Tibial nerve (tissue), 4 donors: ENCODE data around the gene EIF3C. TPM values are rescaled to one million over a fixed set of nuclear protein-coding genes. Genes with fewer than 3 reads are reported as not detected.

Source experiments
- small RNA-seq: library from RNA; depleted of rRNA; stranded (forward); fragments of <200 nt; gene quantifications from one replicate; pipeline ENCODE3, GENCODE V24; 2016
- total RNA-seq, 4 donors: library from RNA; depleted of rRNA; stranded (reverse); fragments of >200 nt; gene quantifications; one replicate each; pipeline ENCODE4 v1.1.0, GENCODE V29; 2016

EIF3C gene
- total RNA-seq, 4 donors from 2014 or later: 158 to 275 (median 197) TPM

Small RNA genes lying within 50 kb of the gene (small RNA-seq; reads per million reads assigned to genes)
- not detected for gene MIR6862-2

Other genes starting within 250 kb of the EIF3C start
- gene NPIPB7, start 239.1 kb upstream of the EIF3C start, total RNA-seq: not detected
- gene CLN3, start 219.4 kb upstream of the EIF3C start, total RNA-seq: 10 to 100 TPM; 25.8 to 45.1 (median 29.7) TPM
- 1 to 10 TPM; 1.3 to 4.5 (median 1.8) TPM for gene APOBR, start 216.8 kb upstream of the EIF3C start, total RNA-seq
- gene IL27, start 204.6 kb upstream of the EIF3C start, total RNA-seq: not detected
- gene NUPR1, start 172.5 kb upstream of the EIF3C start, total RNA-seq: 10 to 100 TPM; 33.0 to 57.2 (median 53.4) TPM
- gene SGF29, start 157.5 kb upstream of the EIF3C start, total RNA-seq: 10 to 100 TPM; 31.9 to 52.1 (median 36.1) TPM
- gene SULT1A2, start 114.4 kb upstream of the EIF3C start, total RNA-seq: 10 to 100 TPM in 1 of 4 donors, 1 to 10 TPM in 2, not detected in 1; 2.4 to 11.8 (median 6.1) TPM
- gene SULT1A1, start 101.4 kb upstream of the EIF3C start, total RNA-seq: 10 to 100 TPM; 30.9 to 59.8 (median 43.7) TPM
- 1 to 10 TPM in 2 of 4 donors, not detected in 2; 1.3 to 2.4 TPM for gene NPIPB8, start 73.4 kb upstream of the EIF3C start, total RNA-seq
- 10 to 100 TPM in 2 of 4 donors, 1 to 10 TPM in 2; 8.4 to 15.9 (median 10.9) TPM for gene NPIPB9, start 40.3 kb downstream of the EIF3C start, total RNA-seq
- 100 to 1,000 TPM in 1 of 4 donors, 10 to 100 TPM in 3; 57.6 to 121 (median 87.7) TPM for gene ATXN2L, start 111.5 kb downstream of the EIF3C start, total RNA-seq
- gene TUFM, start 134.9 kb downstream of the EIF3C start, total RNA-seq: 100 to 1,000 TPM in 3 of 4 donors, 10 to 100 TPM in 1; 88.1 to 136 (median 116) TPM
- 10 to 100 TPM; 33.7 to 44.8 (median 43.0) TPM for gene SH2B1, start 152.4 kb downstream of the EIF3C start, total RNA-seq
- gene ATP2A1, start 167.0 kb downstream of the EIF3C start, total RNA-seq: under 1 TPM; 0.20 to 0.90 (median 0.21) TPM
- gene RABEP2, start 213.8 kb downstream of the EIF3C start, total RNA-seq: 10 to 100 TPM; 30.3 to 57.0 (median 32.4) TPM
- 1 to 10 TPM in 1 of 4 donors, under 1 TPM in 1, not detected in 2; 0.59 to 1.3 TPM for gene CD19, start 220.5 kb downstream of the EIF3C start, total RNA-seq
- 10 to 100 TPM; 32.1 to 34.5 (median 34.0) TPM for gene NFATC2IP, start 239.5 kb downstream of the EIF3C start, total RNA-seq